H1 (cell line): ENCODE results near the gene TMEM220. TPM values are rescaled to one million over a fixed set of nuclear protein-coding genes. Genes with fewer than 3 reads are reported as not detected.

Experiments
- CTCF ChIA-PET: fragments of 300-600 bp; sonication (Branson Sonifier 250); formaldehyde crosslinking; loops from one replicate; lab custom pipeline; 2021; ENCODE audit not compliant: partially characterized antibody; lab: Charles Lee
- POLR2A ChIA-PET: fragments of 300-600 bp; sonication (Branson Sonifier 250); formaldehyde crosslinking; loops from one replicate; lab custom pipeline; 2021; ENCODE audit warnings: inconsistent platforms; ENCODE audit not compliant: partially characterized antibody; lab: Charles Lee
- DNase-seq, 2 experiments: peaks; one replicate each; pipeline versions ENCODE4 v3.0.0 to v3.0.0-alpha.2; 2010 to 2022; ENCODE audit warnings: low spot score in 2 of 2, low read depth in 1 of 2, mixed read lengths in 1 of 2
- FAIRE-seq: peaks from 2 replicates; lab custom pipeline; 2011; peaks lifted over from hg19 to GRCh38; lab: Jason Lieb, UNC
- H2AFZ ChIP-seq: 2 replicates; pipeline ENCODE4 v1.8.1; 2012; ENCODE audit warnings: low read length, inconsistent platforms
- H2AK5ac ChIP-seq: 2 replicates; pipeline ENCODE4 v1.6.1; 2013; ENCODE audit warnings: low read depth, low read length
- H2BK120ac ChIP-seq: replicated peaks from 2 replicates; pipeline ENCODE3; 2013; ENCODE audit warnings: low read depth, low read length, inconsistent platforms
- H2BK12ac ChIP-seq: 2 replicates; pipeline ENCODE4 v1.6.1; 2013; ENCODE audit warnings: low read depth, low read length
- H2BK15ac ChIP-seq: 2 replicates; pipeline ENCODE4 v1.6.1; 2013; ENCODE audit warnings: low read length
- H2BK20ac ChIP-seq: 2 replicates; pipeline ENCODE4 v1.6.1; 2013; ENCODE audit warnings: low read length
- H2BK5ac ChIP-seq: 2 replicates; pipeline ENCODE4 v1.6.1; 2013; ENCODE audit warnings: low read depth, low read length
- H3K14ac ChIP-seq: 2 replicates; pipeline ENCODE4 v1.6.1; 2013; ENCODE audit warnings: inconsistent platforms; ENCODE audit not compliant: insufficient read length
- H3K18ac ChIP-seq: 2 replicates; pipeline ENCODE4 v1.6.1; 2013; ENCODE audit warnings: low read length; ENCODE audit errors: extremely low read depth
- H3K23ac ChIP-seq: 2 replicates; pipeline ENCODE4 v1.6.1; 2013; ENCODE audit warnings: inconsistent platforms; ENCODE audit not compliant: insufficient read length
- H3K23me2 ChIP-seq: 2 replicates; pipeline ENCODE4 v1.6.1; 2013; ENCODE audit warnings: low read depth, low read length
- H3K27ac ChIP-seq: 2 replicates; pipeline ENCODE4 v1.6.1; 2011; ENCODE audit warnings: low read depth, low read length, inconsistent platforms
- H3K27me3 ChIP-seq, 4 experiments: replicated peaks in 1 of 4; 1 replicate in 1 of 4; 2 replicates in 3 of 4; pipeline versions ENCODE4 v1.6.1 to v1.8.1; 2011 to 2013; ENCODE audit warnings: low read length in 3 of 4, mild to moderate bottlenecking in 3 of 4, inconsistent platforms in 2 of 4, mixed read lengths in 2 of 4, moderate library complexity in 1 of 4; ENCODE audit not compliant: control insufficient read depth in 3 of 4, insufficient read depth in 3 of 4; ENCODE audit errors: extremely low read depth in 1 of 4
- H3K36me3 ChIP-seq, 4 experiments: 2 replicates each; pipeline versions ENCODE4 v1.6.1 to v1.8.1; 2011 to 2013; ENCODE audit warnings: mild to moderate bottlenecking in 4 of 4, low read length in 3 of 4, moderate library complexity in 2 of 4, control low read depth in 1 of 4, inconsistent platforms in 1 of 4; ENCODE audit not compliant: insufficient read depth in 4 of 4, control insufficient read depth in 2 of 4
- H3K4ac ChIP-seq: replicated peaks from 2 replicates; pipeline ENCODE3; 2013; ENCODE audit warnings: low read length, low read depth, mixed read lengths, inconsistent platforms; ENCODE audit not compliant: insufficient read length
- H3K4me1 ChIP-seq, 4 experiments: replicated peaks in 1 of 4; 1 replicate in 1 of 4; 2 replicates in 3 of 4; pipeline versions ENCODE4 v1.6.1 to v1.8.1; 2011 to 2013; ENCODE audit warnings: low read length in 3 of 4, inconsistent platforms in 2 of 4, mixed read lengths in 1 of 4; ENCODE audit not compliant: insufficient read depth in 4 of 4, control insufficient read depth in 3 of 4
- H3K4me2 ChIP-seq, 2 experiments: 2 replicates each; pipeline versions ENCODE4 v1.6.1 to v1.8.1; 2011 to 2013; ENCODE audit warnings: low read depth in 2 of 2, low read length in 2 of 2, control low read depth in 1 of 2, inconsistent platforms in 1 of 2, mild to moderate bottlenecking in 1 of 2; ENCODE audit not compliant: insufficient read depth in 1 of 2
- H3K4me3 ChIP-seq, 4 experiments: fragments of 200-600, 300-600 bp in 1 of 4; sonication (generic), shearing (Covaris generic), sonication (Bioruptor Twin) in 1 of 4; 2 replicates each; pipeline versions ENCODE4 v1.5.1 to v1.8.1; 2011 to 2016; ENCODE audit warnings: low read length in 4 of 4, low read depth in 3 of 4, control low read depth in 2 of 4, inconsistent platforms in 2 of 4, mild to moderate bottlenecking in 2 of 4, mixed read lengths in 1 of 4, moderate library complexity in 1 of 4; ENCODE audit not compliant: insufficient read depth in 2 of 4; ENCODE audit errors: extremely low read depth in 1 of 4
- H3K56ac ChIP-seq: replicated peaks from 2 replicates; pipeline ENCODE3; 2013; ENCODE audit warnings: low read depth, mild to moderate bottlenecking, mixed read lengths, low read length, inconsistent platforms; ENCODE audit not compliant: insufficient read length
- H3K79me1 ChIP-seq: 2 replicates; pipeline ENCODE4 v1.6.1; 2013; ENCODE audit warnings: low read depth, low read length, control low read depth
- H3K79me2 ChIP-seq, 2 experiments: 2 replicates each; pipeline versions ENCODE4 v1.6.1 to v1.8.1; 2012 to 2013; ENCODE audit warnings: low read length in 2 of 2, mild to moderate bottlenecking in 2 of 2, inconsistent platforms in 1 of 2; ENCODE audit not compliant: insufficient read depth in 2 of 2, control insufficient read depth in 1 of 2
- H3K9ac ChIP-seq, 4 experiments: replicated peaks in 1 of 4; 1 replicate in 1 of 4; 2 replicates in 3 of 4; pipeline versions ENCODE4 v1.6.1 to v1.8.1; 2011 to 2013; ENCODE audit warnings: low read depth in 3 of 4, low read length in 3 of 4, control low read depth in 2 of 4, mild to moderate bottlenecking in 2 of 4, moderate library complexity in 2 of 4, inconsistent platforms in 1 of 4; ENCODE audit errors: extremely low read depth in 1 of 4
- H3K9me3 ChIP-seq, 2 experiments: 2 replicates each; pipeline versions ENCODE4 v1.6.1 to v1.8.1; 2012 to 2013; ENCODE audit warnings: mild to moderate bottlenecking in 2 of 2, moderate library complexity in 2 of 2, control low read depth in 1 of 2, inconsistent platforms in 1 of 2, low read depth in 1 of 2, low read length in 1 of 2, mixed read lengths in 1 of 2; ENCODE audit not compliant: insufficient read depth in 2 of 2
- H4K20me1 ChIP-seq, 2 experiments: replicated peaks in 1 of 2; 2 replicates each; pipeline versions ENCODE3 to v1.8.1; 2011 to 2013; ENCODE audit warnings: inconsistent platforms in 2 of 2, low read length in 2 of 2, mild to moderate bottlenecking in 1 of 2; ENCODE audit not compliant: insufficient read depth in 2 of 2, control insufficient read depth in 1 of 2
- H4K5ac ChIP-seq: 2 replicates; pipeline ENCODE4 v1.6.1; 2013; ENCODE audit warnings: low read length, low read depth, mixed read lengths, inconsistent platforms; ENCODE audit not compliant: insufficient read length
- H4K8ac ChIP-seq: 2 replicates; pipeline ENCODE4 v1.8.0; 2013; ENCODE audit warnings: mild to moderate bottlenecking, moderate library complexity, low read length, inconsistent platforms; ENCODE audit not compliant: insufficient read depth; ENCODE audit errors: extremely low read depth
- H4K91ac ChIP-seq: replicated peaks from 2 replicates; pipeline ENCODE3; 2013; ENCODE audit warnings: low read length, mixed read lengths, inconsistent platforms; ENCODE audit not compliant: insufficient read length
- ASH2L ChIP-seq: fragments of 200-600, 300-600 bp; sonication (generic); IDR thresholded peaks from one replicate; pipeline ENCODE4 v1.7.1; 2017; ENCODE audit warnings: low read length
- ATF2 ChIP-seq: IDR thresholded peaks from 2 replicates; pipeline ENCODE4 v1.6.1; 2012; ENCODE audit warnings: low read length, inconsistent platforms
- BACH1 ChIP-seq: IDR thresholded peaks from 2 replicates; pipeline ENCODE4 v1.6.1; 2012; ENCODE audit warnings: low read length, improper control_type of control experiment
- BCL11A ChIP-seq, 2 experiments: IDR thresholded peaks; one replicate each; pipeline ENCODE4 v1.6.1; 2011; ENCODE audit warnings: low read depth in 2 of 2, low read length in 2 of 2, mild to moderate bottlenecking in 2 of 2
- CEBPB ChIP-seq: IDR thresholded peaks from 2 replicates; pipeline ENCODE4 v1.6.1; 2012; ENCODE audit warnings: low read depth, low read length
- FOSL1 ChIP-seq: IDR thresholded peaks from 2 replicates; pipeline ENCODE4 v1.6.1; 2011; ENCODE audit warnings: mild to moderate bottlenecking, low read depth, low read length, moderate library complexity; ENCODE audit not compliant: insufficient read depth
- KDM5A ChIP-seq: fragments of 200-600 bp; IDR thresholded peaks from 2 replicates; pipeline ENCODE4 v1.7.1; 2012; ENCODE audit warnings: mild to moderate bottlenecking, low read length, inconsistent platforms, mixed read lengths
- RFX5 ChIP-seq: IDR thresholded peaks from 2 replicates; pipeline ENCODE4 v1.6.1; 2011; ENCODE audit warnings: low read depth, low read length, improper control_type of control experiment, borderline replicate concordance
- SIN3A ChIP-seq, 2 experiments: IDR thresholded peaks in 1 of 2; conservative IDR thresholded peaks in 1 of 2; 2 replicates each; pipeline ENCODE4 v1.6.1; 2011 to 2012; ENCODE audit warnings: low read length in 2 of 2, improper control_type of control experiment in 1 of 2, low read depth in 1 of 2, mild to moderate bottlenecking in 1 of 2
- SP1 ChIP-seq: IDR thresholded peaks from 2 replicates; pipeline ENCODE4 v1.6.1; 2011; ENCODE audit warnings: low read depth, low read length
- TAF7 ChIP-seq: optimal IDR thresholded peaks from 2 replicates; pipeline ENCODE3; 2011; ENCODE audit warnings: low read depth, mild to moderate bottlenecking, inconsistent platforms, low read length, moderate library complexity, borderline replicate concordance
- TEAD4 ChIP-seq: IDR thresholded peaks from 2 replicates; pipeline ENCODE4 v1.6.1; 2012; ENCODE audit warnings: low read depth, low read length, inconsistent platforms, mixed read lengths
- YY1 ChIP-seq: IDR thresholded peaks from 2 replicates; pipeline ENCODE4 v1.6.1; 2011; ENCODE audit warnings: low read depth, mild to moderate bottlenecking, low read length
- WGBS, 2 experiments: shearing (Covaris generic) in 1 of 2; methylation state at CpG; one replicate each; pipeline versions ENCODE4 v1.1.6 to v1.1.7; 2013 to 2015; ENCODE audit warnings: low lambda C conversion rate in 2 of 2, mixed read lengths in 2 of 2, inconsistent platforms in 1 of 2, low coverage in 1 of 2, missing lambda C conversion rate in 1 of 2; ENCODE audit not compliant: insufficient replicate concordance in 2 of 2, insufficient coverage in 1 of 2, insufficient read length in 1 of 2; ENCODE audit errors: extremely low coverage in 1 of 2, missing lambda C conversion rate in 1 of 2; 5-methylcytosine and 5-hydroxymethylcytosine counted together
- polyA plus RNA-seq, 7 experiments: library from polyadenylated mRNA; depleted of rRNA in 3 of 7; stranded (reverse) in 5 of 7; unstranded in 2 of 7; fragments of >200 nt in 5 of 7; fragments of 200-250 nt in 2 of 7; gene quantifications; 1 replicate in 5 of 7; 2 replicates in 1 of 7; 4 replicates in 1 of 7; pipeline versions ENCODE4 v1.2.1 to v1.2.3, GENCODE V29; 2011 to 2013; ENCODE audit warnings: missing spikeins in 2 of 7, mixed read lengths in 2 of 7
- total RNA-seq: library from RNA; stranded (reverse); fragmentation: NEBNext Ultra II Directional; extraction: Animal tissue kit (Norgen Biotek cat#: 25700); gene quantifications from 2 replicates; pipeline ENCODE4 v1.2.1, GENCODE V29; 2021

Gene TMEM220
- total and polyA plus RNA-seq, 2 of the 8 experiments (the other 6 are each of a cell fraction or from before 2014, with no cell fraction given) = 3.8 to 4.1 TPM

GRCh38 chr17:10756619-10757018 is 26.8 kb upstream of the TMEM220 start:
- no peaks in the 10 kb centered on the region for H3K27me3 ChIP-seq
- H3K79me1 ChIP-seq = no peaks in the 10 kb centered on the region
- H4K5ac ChIP-seq = no peak overlapping the region
- peaks cover 9 to 20% (median 14%) of the 10 kb centered on the region in 4 experiments for H3K4me1 ChIP-seq
- H3K18ac ChIP-seq = no peak overlapping the region
- no peak overlapping the region for H3K23ac ChIP-seq
- no peak overlapping the region for H3K9ac ChIP-seq
- no peaks in the 10 kb centered on the region for H3K36me3 ChIP-seq
- 0 out of 2 replicates have a peak overlapping the region, but pooled peaks have one; percentile 15 for H2BK20ac ChIP-seq
- 90% methylated on average over 2 of the region's 2 CpGs; no CpG with 5 or more reads in 1 of the 2 experiments for WGBS, 2 experiments
- H4K91ac ChIP-seq = peak overlapping the region; percentile 39
- peak overlapping the region; percentile 63 for H3K4ac ChIP-seq
- H3K4me2 ChIP-seq = peak overlapping the region; percentile 54 to 99; a peak in 3 of 4 replicates
- H4K8ac ChIP-seq = no peak overlapping the region
- H3K23me2 ChIP-seq = peaks cover 4% of the 10 kb centered on the region; the same call in 1 of the 2 replicates
- H3K4me3 ChIP-seq = no peak overlapping the region
- no peak overlapping the region for H3K27ac ChIP-seq
- no peak overlapping the region for H3K56ac ChIP-seq
- H3K14ac ChIP-seq = no peak overlapping the region
- H2AK5ac ChIP-seq = no peak overlapping the region
- CTCF ChIA-PET = interaction anchor here (1.2 to 4.0 kb wide), 3 partner anchors 16 to 139 kb away, joined by 4 to 29 read pairs (median 19); no protein-coding TSS in a partner anchor
- H2BK12ac ChIP-seq = peak overlapping the region; percentile 6; the same call in 1 of the 2 replicates
- no peak overlapping the region for H2BK120ac ChIP-seq
- POLR2A ChIA-PET = interaction anchor here (1.1 kb wide), 1 partner anchor 85 kb away, joined by 4 read pairs; no protein-coding TSS in a partner anchor
- H2AFZ ChIP-seq = no peak overlapping the region
- FAIRE-seq = no peak
- H4K20me1 ChIP-seq = no peaks in the 10 kb centered on the region
- H3K79me2 ChIP-seq = no peaks in the 10 kb centered on the region
- 0 out of 2 replicates have a peak overlapping the region, but pooled peaks have one; percentile 31 for H2BK15ac ChIP-seq
- no peak overlapping the region for H2BK5ac ChIP-seq
- no peaks in the 10 kb centered on the region for H3K9me3 ChIP-seq
- DNase-seq = no peak
- TF ChIP-seq RFX5 (no peak), SIN3A (conservative IDR thresholded peaks at IDR 0.05 in 1 of 2, IDR thresholded peaks at IDR 0.05 in 1 of 2; ENCODE audit: low read depth in 1 of 2, low read length in 2 of 2) (no peak), ATF2 (no peak), CEBPB (no peak), ASH2L (no peak), YY1 (no peak), KDM5A (no peak), BCL11A (IDR thresholded peaks at IDR 0.05; ENCODE audit: low read depth in 2 of 2, low read length in 2 of 2) (no peak), BACH1 (no peak), FOSL1 (no peak), TEAD4 (no peak), SP1 (no peak), TAF7 (no peak)
